ENCODE results near the gene FKRP.
"Not testable (repeated sequence)": the region's sequence is repeated elsewhere in the genome, so short reads cannot be mapped to it uniquely, and the experiment has no call there.

FKRP gene

DNA sequence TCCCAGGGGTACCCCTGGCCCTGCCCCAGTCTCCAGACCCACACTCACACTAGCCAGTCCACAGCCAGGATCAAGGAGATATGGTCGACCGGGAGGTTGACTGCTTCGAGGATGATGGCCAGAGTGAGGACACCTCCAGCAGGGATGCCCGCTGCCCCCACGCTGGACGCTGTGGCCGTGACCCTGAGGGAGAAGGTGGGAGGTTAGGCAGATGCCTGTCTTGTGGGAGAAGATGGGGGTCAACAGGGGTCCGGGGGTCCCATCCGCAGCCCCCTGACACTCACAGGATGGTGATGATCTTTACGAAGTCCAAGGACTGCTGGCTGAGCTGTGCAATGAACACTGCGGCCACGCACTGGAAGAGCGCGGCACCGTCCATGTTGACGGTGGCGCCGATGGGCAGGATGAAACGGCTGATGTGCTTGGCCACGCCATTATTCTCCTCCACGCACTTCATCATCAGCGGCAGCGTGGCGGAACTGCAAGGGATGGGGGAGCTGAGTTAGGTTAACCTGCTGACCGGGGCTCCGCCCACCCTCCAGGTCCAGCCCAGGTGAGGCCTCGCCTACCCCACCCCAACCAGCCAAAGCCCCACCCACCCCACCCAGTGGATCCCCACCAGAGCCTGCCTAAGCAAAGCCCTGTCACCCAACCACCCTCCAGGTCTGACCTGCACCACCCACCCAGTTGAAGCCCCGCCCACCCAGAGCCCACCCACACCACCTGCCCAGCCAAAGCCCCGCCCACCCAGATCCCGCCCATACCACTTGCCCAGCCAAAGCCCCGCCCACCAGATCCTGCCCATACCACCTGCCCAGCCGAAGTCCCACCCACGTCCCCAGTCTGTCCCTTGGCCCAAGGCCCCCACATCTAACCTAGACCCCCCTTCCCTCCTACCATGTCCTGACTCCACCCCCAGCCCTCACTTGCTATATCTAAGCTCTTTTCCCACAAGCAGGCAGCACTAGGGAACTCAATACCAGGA, 31.4 kb downstream of the FKRP start:
- in situ Hi-C loops (cut with MboI; ENCODE audit: low pct_unique_long_range_greater_than_20kb, low sequenced_read_pairs, unreplicated experiment): no loop called here
- TF ChIP-seq, protein P1, sequence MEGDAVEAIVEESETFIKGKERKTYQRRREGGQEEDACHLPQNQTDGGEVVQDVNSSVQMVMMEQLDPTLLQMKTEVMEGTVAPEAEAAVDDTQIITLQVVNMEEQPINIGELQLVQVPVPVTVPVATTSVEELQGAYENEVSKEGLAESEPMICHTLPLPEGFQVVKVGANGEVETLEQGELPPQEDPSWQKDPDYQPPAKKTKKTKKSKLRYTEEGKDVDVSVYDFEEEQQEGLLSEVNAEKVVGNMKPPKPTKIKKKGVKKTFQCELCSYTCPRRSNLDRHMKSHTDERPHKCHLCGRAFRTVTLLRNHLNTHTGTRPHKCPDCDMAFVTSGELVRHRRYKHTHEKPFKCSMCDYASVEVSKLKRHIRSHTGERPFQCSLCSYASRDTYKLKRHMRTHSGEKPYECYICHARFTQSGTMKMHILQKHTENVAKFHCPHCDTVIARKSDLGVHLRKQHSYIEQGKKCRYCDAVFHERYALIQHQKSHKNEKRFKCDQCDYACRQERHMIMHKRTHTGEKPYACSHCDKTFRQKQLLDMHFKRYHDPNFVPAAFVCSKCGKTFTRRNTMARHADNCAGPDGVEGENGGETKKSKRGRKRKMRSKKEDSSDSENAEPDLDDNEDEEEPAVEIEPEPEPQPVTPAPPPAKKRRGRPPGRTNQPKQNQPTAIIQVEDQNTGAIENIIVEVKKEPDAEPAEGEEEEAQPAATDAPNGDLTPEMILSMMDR (IDR thresholded peaks at IDR 0.05; ENCODE audit: extremely low read depth, insufficient read depth, missing control alignments): no peak
- DNase-seq (ENCODE audit: low spot score): no peak

- in situ Hi-C loops (cut with MboI; ENCODE audit: low pct_unique_long_range_greater_than_20kb, low sequenced_read_pairs, unreplicated experiment); DNase-seq (ENCODE audit: low spot score): not testable (repeated sequence)
These were observed 32.2 kb downstream of the FKRP start for GRCh38 chr19:46777956-46778645.

DNA sequence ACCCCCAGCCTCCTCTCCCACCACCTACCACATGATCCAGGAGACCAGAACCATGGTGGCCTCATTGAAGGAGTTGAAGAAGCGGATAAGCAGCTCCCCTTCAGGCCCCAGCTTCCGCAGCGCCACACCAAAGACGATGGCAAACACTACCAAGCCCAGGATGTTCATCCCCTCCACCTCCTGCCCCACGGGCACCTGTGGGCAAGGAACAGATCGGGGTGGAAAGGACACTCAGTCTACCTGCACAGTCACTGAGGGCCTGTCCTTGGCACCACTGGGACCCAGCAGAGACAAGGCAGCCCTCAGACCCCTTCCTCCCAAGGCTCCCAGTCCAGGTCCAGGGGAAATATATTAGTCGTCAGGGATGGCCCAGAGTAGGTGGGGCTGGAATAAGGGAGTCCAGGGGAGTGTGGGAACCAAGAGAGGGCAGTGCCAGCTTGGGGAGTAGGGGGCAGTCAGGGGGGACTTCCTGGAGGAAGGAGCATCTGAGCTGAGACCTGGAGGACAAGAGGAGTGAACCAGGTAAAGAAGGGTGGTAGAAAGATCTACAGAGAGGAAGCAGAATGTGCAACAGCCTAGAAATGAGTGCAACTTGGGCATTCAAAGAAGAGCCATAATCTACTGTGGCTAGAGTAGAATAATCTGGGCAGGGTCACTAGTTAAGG, 36.6 kb downstream of the FKRP start:
- in situ Hi-C loops (cut with MboI; ENCODE audit: low pct_unique_long_range_greater_than_20kb, low sequenced_read_pairs, unreplicated experiment): no loop called here
- no peak for DNase-seq (ENCODE audit: low spot score)
- TF ChIP-seq, protein P1 (IDR thresholded peaks at IDR 0.05; ENCODE audit: extremely low read depth, insufficient read depth, missing control alignments): no peak

GRCh38 chr19:46783670-46784069, 37.8 kb downstream of the FKRP start:
- no peak for DNase-seq (ENCODE audit: low spot score)
- TF ChIP-seq, protein P1 (IDR thresholded peaks at IDR 0.05; ENCODE audit: extremely low read depth, insufficient read depth, missing control alignments): no peak
- in situ Hi-C loops (cut with MboI; ENCODE audit: low pct_unique_long_range_greater_than_20kb, low sequenced_read_pairs, unreplicated experiment): no loop called here

DNA sequence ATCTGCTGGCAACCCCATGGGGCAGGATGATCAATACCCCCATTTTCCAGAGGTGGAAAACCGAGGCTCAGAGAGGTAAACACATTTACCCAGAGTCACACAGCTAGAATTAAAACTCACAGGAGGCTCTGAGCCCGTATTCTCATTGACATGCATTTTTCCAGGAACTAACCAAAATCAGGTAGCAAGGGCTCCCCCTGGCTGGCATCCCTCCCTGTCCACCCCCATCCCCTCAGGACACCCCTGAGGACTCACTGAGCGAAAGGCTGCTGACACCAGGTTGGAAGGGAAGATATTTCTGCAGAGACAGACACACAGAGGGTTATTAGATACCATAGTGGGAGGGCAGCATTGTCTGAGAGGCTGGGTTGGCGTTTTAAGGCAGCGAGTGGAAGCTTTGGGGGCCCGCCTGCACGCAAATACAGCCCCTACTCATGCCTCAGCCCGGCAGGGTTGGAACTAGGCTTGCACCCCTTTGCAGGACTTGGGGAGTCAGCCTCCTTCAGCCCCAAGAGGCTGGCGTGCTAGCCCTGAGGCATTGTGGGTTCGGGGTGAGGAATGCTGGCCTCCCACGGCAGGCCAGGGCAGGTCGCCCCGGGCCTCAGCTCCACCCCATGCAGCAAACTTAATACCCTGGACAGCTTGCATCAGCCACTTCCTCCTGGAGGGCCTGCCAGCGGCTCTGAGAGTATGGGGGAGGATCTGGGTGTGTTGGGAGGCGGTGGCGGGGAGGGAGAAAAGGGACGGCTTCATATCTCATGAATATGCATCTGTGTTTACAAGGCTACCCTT, 38.6 kb downstream of the FKRP start:
- peak; percentile 78 for DNase-seq (ENCODE audit: low spot score)
- TF ChIP-seq, protein P1 (IDR thresholded peaks at IDR 0.05; ENCODE audit: extremely low read depth, insufficient read depth, missing control alignments): peak; percentile 35
- in situ Hi-C loops (cut with MboI; ENCODE audit: low pct_unique_long_range_greater_than_20kb, low sequenced_read_pairs, unreplicated experiment): no loop called here

GRCh38 chr19:46785054-46785979, 39.5 kb downstream of the FKRP start:
- no peak for DNase-seq (ENCODE audit: low spot score)
- TF ChIP-seq, protein P1 (IDR thresholded peaks at IDR 0.05; ENCODE audit: extremely low read depth, insufficient read depth, missing control alignments): no peak
- in situ Hi-C loops (cut with MboI; ENCODE audit: low pct_unique_long_range_greater_than_20kb, low sequenced_read_pairs, unreplicated experiment): no loop called here
